Ureter (tissue), 1 donor: ENCODE data around the gene AGAP1. TPM values are rescaled to one million over a fixed set of nuclear protein-coding genes. Genes with fewer than 3 reads are reported as not detected.
A peak's percentile ranks its signal among the peaks of the same experiment; 100 is the strongest.

Experiments used
- DNase-seq: peaks from one replicate; pipeline ENCODE4 v3.0.0-alpha.2; 2020; ENCODE audit warnings: low spot score
- total RNA-seq: library from RNA; stranded (reverse); gene quantifications from one replicate; pipeline ENCODE4 v1.2.4, GENCODE V29; 2023
- donor health status: DM: yes; HTN: yes; CAD: no.

Gene AGAP1
- total RNA-seq, 1 donor from 2014 or later = 43.2 TPM

DNA sequence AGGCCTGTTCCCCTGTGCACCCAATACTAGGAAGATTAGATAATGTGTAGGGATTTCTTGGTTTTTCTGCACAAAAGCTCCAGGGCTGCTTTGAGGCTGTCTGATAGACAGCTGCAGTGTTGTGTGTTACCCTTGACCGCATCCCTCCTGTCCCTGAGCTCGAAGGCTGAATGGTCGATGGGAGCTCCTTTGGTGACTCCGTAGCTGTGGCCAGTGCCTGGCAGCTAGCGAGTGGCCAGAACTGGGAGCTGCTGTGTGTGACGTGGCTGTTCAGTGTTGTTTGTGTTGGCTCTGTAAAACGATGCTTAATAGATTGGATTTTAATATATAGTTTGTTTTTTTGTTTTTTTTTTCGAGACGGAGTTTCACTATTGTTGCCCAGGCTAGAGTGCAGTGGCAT is 170.0 kb downstream of the AGAP1 start:
- no peak for DNase-seq

DNA sequence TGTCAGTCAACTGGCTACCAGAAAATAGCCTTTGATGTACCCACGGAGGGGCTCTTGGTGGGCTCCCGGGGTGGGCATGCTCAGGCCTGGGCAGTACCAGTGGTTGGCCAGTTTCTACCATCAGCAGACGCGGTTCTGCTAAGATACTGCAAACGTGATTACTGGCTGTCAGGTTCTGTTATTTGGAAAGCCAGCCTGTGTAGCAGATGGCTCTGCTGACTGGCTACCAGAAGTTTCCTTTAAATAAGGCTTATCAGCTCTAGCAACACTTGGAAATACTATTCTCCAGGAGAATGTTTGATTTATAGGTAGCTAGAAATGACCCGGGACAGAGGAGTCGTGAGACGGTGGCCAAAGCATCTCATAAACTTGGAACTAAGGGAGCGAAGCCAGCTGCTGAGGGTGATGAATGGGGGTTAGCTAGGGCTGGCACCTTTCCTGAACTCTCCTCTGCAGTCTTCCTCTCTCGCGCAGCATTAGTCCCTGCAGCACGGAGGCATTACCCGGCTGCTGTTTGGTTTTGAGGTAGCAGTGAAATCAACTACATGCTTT is 171.9 kb downstream of the AGAP1 start:
- DNase-seq = peak; percentile 60

DNA sequence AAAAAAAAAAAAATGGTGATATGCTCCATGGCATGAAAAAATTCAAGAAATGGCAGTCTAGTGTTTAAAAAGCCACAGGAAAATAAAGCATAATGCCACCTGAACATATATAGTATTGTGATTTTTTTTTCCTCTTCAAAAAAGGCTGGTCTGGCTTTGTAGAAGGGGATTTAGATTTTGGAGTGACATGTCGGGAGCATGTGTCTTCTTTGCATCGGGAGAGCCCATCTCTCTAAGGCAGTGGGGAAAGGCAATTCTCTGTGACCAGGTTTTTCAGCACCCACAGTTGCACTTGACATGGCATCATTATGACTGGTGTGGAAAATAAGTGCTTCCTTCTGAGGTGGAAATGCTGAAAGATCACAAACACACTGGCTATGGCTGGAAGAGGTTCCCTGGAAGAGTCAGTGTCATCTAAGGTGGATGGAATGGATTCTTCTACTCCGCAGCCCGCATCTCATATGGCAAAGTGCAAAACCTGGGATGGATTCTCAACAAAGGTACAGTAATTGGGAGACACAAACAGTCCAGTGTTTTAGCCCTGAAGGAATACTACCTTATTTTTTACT is 172.5 kb downstream of the AGAP1 start:
- DNase-seq = no peak

DNA sequence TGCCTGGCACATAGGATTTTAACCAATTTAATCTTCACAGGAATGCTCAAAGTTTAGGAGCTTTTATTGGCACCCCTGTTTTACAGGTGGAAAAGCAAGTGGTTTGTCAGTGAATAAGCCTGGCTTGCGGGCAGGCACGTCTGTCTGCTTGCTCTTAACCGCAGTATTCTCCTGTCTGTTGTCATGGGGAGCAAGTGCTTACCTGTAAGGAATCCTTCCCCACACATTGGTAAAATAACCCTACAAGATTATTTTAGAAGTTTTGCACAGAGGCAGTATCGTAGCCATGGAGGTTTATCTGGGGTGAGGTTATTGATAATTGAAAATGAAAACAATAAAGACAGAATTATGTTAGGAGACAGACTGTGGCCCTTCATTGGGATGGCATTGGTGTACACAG is 174.9 kb downstream of the AGAP1 start:
- no peak for DNase-seq

DNA sequence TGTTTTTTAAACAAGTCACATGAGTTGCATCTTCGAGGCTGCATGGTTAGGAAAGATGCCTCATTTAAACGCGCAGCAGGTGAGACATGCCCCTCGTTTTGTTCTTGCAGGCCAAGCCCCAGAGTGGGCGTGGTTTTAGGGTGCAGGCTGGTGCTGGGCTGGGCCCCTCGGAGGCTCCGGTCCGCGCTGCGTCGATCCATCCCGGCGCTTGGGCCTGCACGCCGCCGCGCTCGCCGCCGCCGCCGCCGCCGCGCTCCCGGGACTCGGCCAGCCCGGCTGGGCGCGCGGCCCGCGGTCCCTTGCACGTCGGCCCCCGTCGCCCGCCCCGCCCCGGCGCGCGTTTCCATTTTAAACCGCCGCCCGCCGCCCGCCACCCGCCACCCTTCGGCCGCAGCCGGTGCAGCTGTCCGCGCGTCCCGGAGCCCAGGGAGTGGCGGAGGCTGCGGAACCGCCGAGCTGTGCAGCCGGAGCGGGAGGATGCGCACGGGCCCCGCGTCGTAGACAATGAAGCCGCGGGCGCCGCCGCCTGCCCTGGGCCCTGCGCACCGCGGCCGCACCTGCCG is 175.5 kb downstream of the AGAP1 start:
- DNase-seq = peak; percentile 49

DNA sequence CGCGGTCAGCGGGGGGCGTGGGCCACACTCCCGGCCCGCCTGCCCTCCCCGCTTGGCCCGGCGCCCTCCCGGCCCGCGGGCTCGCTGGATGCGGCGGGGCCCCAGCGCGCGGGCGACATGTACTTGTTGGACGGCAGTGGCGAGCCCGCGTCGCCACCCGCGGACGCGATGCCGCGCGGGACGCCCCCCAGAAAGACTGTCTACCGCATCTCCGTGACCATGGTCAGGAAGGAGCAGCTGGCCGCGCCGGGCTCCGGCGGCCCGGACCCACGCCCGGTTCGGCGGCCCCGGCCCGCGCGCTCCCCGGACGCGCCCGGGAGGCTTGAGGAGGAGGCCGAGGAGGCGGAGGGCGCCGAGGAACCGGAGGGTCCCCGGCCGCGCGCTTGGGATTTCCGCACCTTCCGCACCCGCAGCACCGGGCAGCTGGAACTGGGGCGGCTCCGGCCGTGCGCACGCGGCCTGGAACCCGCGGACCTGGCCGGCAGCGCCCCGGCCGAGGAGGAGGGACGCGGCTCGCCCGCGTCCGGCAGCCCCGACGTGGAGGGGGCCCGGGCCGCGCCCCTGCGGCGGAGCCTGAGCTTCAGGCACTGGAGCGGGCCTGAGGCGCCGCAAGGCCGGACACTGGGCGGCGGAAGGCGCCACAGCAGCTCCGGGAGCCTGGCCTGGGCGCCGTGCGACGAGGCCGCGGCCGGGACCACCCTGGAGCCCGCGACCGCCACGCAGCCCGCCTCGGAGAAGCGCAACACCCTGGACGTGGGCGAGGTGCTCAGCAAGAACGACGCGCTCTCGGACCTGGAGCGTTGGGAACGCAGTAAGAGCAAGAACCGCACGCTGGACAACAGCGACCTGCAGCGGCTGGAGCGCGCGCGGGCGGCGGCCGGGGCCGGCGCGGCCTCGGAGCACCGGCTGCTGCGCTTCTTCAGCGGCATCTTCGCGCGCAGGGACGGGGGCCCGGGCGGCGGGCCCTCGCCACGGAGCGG is 176.4 kb downstream of the AGAP1 start:
- peak; percentile 62 for DNase-seq

DNA sequence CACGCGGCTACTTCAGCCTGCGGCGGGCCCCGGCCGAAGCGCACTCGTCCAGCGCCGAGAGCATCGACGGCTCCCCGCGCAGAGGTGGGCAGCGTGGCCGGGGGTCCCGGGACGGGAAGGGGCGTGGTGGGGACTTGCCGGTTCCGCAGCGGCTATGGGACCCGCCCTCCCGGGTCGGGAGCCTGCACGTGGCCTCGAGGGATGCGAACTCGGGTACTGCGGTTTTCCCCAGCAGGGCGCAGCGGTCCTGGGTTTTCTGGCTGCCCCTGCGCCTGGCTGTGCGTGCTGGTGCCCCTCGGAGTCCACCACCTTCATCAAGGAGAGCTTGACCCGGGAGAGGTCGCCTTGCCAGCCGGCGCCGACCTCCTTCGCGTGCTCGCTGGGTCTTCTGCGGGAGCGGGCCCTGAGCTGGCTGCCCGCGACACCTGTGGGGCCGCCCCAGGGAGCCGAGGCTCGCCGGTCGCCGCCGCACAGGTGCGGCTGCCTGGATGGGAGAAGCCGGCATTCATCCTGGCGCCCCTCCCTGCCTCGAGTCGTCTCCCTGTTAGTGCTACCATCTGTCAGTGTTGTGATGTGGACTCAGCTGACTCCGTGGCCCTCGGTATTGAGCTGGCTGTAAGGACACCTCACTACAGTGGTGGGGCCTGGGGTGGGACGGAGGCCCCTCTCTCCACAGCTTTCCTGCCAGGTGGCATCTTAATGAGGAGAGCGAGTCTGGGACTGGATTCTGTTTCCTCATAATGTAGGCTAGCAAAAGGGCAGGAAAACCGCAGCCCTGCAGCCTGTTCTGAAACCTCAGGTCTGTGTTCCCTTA is 177.3 kb downstream of the AGAP1 start:
- DNase-seq = no peak

DNA sequence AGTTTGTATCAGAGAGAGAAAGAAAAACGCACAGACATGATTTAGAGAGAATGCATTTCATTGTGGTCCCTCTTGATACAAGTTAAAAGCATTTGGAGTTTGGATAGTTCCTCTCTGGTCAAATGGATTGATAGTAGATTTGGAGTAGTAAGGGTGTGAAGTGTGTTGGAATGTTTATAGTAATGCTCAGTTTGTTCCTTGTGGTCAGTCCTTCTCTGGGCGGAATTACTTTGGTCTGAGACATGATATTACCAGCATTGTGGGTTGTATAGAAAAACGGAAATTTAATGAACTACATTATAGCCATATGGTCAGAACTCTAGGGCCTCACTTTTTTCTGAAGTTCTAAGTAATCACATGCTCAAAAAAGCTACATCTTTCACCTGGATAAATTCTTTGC is 178.9 kb downstream of the AGAP1 start:
- DNase-seq = no peak

DNA sequence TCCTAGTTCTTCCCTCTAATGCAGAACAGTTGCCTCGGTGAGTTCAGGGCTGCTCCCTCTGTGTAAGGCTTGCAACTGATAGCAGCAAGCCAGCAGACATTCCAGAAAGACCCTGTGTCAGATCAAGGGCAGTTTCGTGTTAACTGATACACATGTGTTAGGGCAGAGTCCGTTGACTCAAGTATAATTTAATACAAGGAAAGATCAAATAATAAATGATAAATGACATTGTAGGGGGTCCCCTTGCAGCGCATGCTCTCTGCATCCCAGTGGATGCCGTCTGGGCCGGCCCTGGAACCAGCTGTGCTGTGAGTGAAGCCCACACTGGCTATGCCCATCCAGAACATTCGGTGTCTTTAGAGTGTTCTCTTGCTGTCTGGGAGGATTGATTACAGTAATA is 180.3 kb downstream of the AGAP1 start:
- no peak for DNase-seq

DNA sequence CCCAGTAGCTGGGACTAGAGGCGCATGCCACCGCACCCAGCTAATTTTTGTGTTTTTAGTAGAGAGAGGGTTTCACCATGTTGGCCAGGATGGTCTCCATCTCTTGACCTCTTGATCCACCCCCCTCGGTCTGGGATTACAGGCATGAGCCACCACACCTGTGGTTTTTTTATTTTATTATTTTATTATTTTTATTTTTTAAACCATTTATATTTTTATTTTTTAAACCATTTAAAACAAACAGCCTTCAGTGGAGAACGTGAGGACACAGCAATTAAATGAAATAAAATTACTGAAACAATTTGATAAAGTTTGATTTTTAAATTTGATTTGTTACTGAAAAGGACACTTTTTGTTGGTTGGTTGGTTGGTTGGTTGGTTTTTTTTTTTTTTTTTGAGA is 181.0 kb downstream of the AGAP1 start:
- DNase-seq = no peak

DNA sequence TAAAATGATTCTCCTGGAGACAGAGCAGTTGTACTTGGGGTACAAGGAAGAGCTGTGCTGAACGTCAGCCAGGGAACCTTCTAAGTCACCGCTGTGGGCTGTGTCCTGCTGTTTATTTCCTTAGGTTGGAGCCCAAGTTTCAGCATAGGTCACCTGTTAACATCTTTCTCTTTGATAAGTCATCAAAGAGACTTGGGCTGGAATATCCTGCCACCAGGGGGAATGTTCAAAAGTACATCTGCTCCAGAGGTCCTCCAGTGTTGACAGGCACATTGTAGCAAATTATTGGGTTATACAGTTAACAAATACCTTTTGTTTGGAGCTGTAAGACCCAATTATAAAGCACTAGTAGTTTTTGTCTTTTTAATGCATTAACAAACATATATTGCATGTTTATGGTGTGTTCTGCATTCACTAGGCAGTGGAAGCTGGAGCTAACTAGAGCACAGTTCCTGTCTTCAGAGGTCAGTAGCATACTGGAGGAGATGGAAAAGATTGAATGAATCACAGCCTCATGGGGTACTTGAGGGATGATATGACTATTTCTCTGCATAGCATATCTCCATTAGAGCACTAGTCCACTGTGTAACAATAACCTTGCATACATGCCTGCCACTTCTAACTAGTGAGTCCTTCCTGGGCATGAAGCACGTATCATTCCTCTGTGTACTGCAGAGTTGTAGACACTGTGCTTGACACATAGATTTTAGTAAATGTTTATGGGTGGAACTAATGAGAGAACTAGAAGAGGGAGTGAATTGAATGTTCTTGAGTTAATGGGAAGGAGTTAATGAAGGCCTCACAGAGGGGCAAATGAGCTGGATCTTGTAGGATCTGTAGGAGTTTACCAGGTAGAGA is 182.1 kb downstream of the AGAP1 start:
- no peak for DNase-seq

DNA sequence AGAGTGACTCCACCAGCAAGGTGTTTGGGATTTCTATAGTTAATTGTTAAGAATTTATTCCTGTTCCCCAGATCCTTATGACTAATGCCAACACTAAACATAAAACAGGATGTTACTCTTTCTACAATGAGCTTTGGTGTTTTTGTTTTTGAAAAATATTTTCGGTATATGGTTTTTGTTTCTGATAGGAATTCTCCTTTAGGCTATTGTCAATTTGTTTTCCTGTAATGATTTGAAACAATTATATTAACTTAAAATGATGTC is 182.6 kb downstream of the AGAP1 start:
- no peak for DNase-seq

DNA sequence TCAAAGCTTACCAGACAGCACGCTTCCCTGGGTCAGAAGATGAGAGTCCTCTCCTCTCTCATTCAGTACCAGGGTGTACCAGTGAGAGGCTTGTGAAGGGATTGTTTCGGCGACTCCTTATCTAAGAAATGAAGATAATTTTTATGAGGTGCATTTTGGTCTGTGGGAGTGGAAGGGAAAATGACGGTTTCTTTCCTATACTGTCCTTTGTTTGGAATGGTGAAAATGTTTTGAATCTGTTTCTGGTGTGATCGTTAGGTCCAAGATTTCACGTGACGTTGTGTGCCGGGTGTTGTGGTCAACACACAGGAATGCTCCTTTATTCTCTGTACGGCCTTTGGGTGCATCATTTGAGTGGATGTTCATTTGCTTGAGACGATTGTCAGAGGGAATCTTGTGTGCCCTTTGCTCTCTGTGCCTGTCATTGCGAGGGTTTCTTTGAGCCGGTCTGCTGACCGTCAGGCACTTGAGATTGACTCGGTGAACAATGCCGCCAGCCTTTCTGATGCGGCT is 183.5 kb downstream of the AGAP1 start:
- no peak for DNase-seq

DNA sequence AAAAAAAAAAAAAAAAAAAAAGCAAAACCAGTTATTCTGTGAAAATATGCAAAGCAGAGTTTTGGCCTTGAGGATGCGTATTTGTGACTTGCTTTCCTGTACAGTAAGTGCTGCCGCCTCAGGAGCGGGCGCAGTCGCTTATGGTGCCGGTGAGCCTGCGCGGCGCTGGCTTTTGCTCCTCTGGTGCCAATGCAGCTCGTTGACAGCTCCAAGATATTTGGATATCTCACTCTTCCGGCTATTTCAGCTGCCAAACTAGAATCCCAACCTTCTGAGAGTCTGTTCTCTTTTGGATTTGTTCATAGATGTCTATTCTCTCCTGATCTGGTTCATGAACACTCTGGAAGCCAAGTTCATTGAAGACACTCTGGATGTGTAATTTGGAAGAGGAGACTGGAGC is 184.1 kb downstream of the AGAP1 start:
- no peak for DNase-seq

DNA sequence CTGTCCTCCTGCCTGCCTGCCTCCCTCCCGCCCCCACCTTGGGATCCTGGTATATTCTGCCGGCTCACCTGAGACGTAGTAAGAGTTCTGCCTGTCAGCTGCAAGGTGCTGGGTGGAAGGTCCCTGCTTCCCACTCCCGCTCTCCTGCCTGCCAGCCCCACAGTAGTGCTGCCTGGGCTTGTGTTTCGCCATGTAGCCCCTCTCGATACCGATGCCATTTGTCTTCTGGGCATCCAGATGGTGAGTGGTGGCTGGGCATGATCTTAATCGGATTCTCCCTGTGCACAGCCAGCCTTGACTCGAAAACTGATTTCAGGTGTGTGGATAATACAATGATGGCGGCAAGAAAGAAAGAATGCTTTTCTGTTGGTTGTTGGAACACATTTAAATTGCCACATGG is 184.9 kb downstream of the AGAP1 start:
- no peak for DNase-seq

DNA sequence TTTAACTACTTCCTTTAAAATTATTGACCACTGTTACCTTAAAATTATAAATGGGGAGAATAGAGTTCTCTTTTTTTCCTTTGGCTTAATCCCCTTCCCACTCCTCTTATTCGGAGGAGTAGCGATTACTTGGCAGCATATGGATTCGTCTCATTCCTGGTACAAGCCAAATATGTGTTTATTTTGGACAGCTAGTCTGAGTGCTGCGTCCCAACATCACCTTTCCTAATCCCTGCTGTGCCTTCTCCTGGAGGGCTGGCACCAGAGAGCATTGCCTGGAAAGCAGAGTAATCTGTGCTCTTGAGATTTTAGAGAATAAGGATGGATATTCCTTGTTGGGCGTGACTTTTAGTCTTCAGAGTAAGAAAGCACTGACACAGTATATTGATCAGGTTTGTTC is 185.6 kb downstream of the AGAP1 start:
- DNase-seq = no peak

DNA sequence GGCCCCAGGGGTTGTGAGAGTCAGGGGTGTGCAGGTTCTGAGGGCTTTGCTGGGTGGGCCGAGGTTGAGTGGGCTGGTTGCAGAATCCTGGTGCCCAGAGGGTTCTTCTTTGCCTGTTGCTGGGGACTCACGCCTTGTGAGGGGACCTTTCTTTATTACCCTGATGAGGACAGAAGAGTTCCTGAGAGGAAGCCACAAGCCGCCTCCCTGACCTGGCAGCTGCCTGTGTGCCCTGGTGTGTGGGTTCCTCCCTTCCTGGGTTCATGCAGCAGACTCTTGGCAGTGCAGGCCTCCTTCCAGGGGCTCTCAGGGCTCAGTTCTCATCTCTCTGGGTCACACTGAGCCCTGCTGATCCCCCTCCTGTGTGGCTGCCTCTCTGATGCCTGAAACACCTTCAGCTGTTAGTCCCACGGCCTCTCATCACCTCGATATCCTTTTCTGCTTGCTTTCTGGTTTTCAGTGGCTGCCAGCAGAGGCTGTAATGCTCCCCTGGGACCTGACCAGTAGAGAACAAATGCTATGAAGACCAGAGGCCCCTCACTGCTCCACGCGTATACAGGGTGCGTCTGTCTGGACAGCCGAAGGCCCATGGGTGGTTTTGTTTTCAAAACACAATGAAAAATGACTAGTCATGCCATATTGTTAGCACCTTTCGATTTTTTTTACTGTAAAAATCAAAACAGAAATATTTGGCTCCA is 191.3 kb downstream of the AGAP1 start:
- no peak for DNase-seq

DNA sequence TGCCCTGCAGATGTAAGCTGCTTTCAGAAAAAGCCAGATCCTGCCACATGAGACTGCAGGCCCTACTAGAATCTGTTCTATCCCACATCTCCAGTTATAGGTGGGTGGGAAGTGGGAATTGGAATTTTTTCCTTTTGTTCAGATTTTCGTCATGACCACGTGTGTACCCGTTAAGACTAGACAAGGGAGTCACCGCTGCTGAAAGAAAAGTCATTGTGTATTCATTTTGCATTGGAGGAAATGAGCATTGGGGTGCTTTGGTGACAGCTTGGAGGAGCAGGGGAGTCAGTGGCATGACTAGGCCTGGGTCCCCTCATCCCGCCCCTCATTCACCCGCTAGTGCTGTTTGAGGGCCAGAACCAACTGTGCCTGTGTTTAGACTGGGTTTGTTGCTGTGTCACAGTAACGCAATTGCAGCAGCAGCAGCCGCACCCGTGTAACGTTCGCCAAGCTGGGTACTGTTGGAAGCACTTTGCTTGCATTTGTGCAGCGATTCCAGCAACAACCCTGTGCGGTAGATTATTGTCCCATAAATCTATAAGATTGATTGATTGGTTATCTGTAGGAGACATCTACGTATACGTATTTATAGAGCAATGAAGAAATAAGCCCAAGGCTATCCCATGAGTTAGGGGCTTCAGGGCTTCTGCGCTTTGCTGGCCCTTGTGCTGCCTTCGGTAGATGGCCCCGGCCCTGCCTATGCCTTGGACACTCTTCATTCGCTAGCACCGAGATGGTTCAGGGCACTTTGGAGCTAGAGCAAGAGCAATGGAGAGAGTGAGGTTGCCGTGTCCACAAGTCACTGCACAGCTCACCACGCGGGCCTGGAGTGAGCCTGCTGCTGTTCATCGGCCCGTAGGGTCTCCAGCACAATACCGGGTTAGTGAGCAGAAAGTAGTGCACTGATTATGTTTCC is 194.9 kb downstream of the AGAP1 start:
- DNase-seq = no peak

DNA sequence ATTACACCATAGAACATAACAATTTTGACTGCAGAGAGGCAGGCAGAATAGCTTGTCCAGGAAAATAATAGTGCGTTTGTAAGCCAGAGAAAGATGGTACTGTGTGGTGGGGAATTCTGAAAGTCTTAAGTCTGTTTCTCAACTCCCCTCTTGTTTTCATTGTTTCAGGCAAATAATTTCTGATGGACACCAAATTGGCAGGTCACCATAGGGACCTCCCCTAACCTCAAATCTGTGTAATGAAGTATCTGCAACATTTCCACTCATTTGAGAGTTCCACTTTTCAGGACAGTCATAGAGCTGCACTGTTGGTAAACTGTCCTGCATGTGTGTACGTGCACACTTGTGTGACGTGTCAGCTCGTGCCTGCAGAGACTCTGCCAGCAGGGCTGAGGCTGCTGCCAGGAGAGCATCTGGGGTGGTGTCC is 195.6 kb downstream of the AGAP1 start:
- no peak for DNase-seq
